Measurements from ENCODE around the gene ZNF726. TPM values are rescaled to one million over a fixed set of nuclear protein-coding genes. Genes with fewer than 3 reads are reported as not detected.

The ZNF726 gene
- total RNA-seq, 1 experiment from 2014 or later, result not detected

DNA sequence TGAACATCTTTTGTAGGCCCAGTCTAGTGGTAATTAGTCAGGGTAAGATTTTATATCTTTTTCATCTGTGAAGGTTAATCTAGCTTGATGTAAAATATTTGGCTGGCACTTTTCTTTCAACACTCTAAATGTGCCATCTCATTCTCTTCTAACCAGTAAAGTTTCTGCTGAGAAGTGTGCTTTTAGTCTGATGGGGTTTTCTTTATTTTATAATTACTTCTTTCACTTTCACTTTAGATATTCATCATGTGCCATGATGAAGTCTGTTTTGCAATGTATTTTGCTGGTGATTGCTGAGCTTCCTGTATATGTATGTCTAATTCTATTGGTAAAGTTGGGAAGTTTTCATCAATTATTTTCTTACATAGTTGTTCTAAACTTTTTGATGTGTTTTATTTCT is 31.9 kb downstream of the ZNF726 start:
- ATAC-seq (no peak), DNase-seq (ENCODE audit: low spot score) (no peak)
- POLR2A ChIA-PET, result no interaction called here
- TF ChIP-seq, protein P1, sequence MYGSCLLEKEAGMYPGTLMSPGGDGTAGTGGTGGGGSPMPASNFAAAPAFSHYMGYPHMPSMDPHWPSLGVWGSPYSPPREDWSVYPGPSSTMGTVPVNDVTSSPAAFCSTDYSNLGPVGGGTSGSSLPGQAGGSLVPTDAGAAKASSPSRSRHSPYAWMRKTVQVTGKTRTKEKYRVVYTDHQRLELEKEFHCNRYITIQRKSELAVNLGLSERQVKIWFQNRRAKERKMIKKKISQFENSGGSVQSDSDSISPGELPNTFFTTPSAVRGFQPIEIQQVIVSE (CRISPR knock-in tag; IDR thresholded peaks at IDR 0.05; ENCODE audit: borderline replicate concordance), result no peak
- TF ChIP-seq, protein P2, sequence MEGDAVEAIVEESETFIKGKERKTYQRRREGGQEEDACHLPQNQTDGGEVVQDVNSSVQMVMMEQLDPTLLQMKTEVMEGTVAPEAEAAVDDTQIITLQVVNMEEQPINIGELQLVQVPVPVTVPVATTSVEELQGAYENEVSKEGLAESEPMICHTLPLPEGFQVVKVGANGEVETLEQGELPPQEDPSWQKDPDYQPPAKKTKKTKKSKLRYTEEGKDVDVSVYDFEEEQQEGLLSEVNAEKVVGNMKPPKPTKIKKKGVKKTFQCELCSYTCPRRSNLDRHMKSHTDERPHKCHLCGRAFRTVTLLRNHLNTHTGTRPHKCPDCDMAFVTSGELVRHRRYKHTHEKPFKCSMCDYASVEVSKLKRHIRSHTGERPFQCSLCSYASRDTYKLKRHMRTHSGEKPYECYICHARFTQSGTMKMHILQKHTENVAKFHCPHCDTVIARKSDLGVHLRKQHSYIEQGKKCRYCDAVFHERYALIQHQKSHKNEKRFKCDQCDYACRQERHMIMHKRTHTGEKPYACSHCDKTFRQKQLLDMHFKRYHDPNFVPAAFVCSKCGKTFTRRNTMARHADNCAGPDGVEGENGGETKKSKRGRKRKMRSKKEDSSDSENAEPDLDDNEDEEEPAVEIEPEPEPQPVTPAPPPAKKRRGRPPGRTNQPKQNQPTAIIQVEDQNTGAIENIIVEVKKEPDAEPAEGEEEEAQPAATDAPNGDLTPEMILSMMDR (IDR thresholded peaks at IDR 0.05), result no peak
- TF ChIP-seq FOXJ3 (CRISPR knock-in tag; IDR thresholded peaks at IDR 0.05; ENCODE audit: borderline replicate concordance), result no peak
- TF ChIP-seq, protein P3, sequence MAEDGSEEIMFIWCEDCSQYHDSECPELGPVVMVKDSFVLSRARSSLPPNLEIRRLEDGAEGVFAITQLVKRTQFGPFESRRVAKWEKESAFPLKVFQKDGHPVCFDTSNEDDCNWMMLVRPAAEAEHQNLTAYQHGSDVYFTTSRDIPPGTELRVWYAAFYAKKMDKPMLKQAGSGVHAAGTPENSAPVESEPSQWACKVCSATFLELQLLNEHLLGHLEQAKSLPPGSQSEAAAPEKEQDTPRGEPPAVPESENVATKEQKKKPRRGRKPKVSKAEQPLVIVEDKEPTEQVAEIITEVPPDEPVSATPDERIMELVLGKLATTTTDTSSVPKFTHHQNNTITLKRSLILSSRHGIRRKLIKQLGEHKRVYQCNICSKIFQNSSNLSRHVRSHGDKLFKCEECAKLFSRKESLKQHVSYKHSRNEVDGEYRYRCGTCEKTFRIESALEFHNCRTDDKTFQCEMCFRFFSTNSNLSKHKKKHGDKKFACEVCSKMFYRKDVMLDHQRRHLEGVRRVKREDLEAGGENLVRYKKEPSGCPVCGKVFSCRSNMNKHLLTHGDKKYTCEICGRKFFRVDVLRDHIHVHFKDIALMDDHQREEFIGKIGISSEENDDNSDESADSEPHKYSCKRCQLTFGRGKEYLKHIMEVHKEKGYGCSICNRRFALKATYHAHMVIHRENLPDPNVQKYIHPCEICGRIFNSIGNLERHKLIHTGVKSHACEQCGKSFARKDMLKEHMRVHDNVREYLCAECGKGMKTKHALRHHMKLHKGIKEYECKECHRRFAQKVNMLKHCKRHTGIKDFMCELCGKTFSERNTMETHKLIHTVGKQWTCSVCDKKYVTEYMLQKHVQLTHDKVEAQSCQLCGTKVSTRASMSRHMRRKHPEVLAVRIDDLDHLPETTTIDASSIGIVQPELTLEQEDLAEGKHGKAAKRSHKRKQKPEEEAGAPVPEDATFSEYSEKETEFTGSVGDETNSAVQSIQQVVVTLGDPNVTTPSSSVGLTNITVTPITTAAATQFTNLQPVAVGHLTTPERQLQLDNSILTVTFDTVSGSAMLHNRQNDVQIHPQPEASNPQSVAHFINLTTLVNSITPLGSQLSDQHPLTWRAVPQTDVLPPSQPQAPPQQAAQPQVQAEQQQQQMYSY (CRISPR knock-in tag; IDR thresholded peaks at IDR 0.05), result no peak
- TF ChIP-seq, protein P4, sequence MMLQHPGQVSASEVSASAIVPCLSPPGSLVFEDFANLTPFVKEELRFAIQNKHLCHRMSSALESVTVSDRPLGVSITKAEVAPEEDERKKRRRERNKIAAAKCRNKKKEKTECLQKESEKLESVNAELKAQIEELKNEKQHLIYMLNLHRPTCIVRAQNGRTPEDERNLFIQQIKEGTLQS (CRISPR knock-in tag; conservative IDR thresholded peaks at IDR 0.05), result no peak
- no peak for TF ChIP-seq SMAD4 (CRISPR knock-in tag; IDR thresholded peaks at IDR 0.05)
- TF ChIP-seq MYBL2 (CRISPR knock-in tag; IDR thresholded peaks at IDR 0.05), result no peak
- TF ChIP-seq CREM (CRISPR knock-in tag; IDR thresholded peaks at IDR 0.05), result no peak
- no peak for TF ChIP-seq ZNF416 (CRISPR knock-in tag; IDR thresholded peaks at IDR 0.05)
- TF ChIP-seq, protein P5, sequence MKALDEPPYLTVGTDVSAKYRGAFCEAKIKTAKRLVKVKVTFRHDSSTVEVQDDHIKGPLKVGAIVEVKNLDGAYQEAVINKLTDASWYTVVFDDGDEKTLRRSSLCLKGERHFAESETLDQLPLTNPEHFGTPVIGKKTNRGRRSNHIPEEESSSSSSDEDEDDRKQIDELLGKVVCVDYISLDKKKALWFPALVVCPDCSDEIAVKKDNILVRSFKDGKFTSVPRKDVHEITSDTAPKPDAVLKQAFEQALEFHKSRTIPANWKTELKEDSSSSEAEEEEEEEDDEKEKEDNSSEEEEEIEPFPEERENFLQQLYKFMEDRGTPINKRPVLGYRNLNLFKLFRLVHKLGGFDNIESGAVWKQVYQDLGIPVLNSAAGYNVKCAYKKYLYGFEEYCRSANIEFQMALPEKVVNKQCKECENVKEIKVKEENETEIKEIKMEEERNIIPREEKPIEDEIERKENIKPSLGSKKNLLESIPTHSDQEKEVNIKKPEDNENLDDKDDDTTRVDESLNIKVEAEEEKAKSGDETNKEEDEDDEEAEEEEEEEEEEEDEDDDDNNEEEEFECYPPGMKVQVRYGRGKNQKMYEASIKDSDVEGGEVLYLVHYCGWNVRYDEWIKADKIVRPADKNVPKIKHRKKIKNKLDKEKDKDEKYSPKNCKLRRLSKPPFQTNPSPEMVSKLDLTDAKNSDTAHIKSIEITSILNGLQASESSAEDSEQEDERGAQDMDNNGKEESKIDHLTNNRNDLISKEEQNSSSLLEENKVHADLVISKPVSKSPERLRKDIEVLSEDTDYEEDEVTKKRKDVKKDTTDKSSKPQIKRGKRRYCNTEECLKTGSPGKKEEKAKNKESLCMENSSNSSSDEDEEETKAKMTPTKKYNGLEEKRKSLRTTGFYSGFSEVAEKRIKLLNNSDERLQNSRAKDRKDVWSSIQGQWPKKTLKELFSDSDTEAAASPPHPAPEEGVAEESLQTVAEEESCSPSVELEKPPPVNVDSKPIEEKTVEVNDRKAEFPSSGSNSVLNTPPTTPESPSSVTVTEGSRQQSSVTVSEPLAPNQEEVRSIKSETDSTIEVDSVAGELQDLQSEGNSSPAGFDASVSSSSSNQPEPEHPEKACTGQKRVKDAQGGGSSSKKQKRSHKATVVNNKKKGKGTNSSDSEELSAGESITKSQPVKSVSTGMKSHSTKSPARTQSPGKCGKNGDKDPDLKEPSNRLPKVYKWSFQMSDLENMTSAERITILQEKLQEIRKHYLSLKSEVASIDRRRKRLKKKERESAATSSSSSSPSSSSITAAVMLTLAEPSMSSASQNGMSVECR (CRISPR knock-in tag; IDR thresholded peaks at IDR 0.05; ENCODE audit: borderline replicate concordance), result no peak
- TF ChIP-seq NR3C1 (CRISPR knock-in tag; conservative IDR thresholded peaks at IDR 0.05; ENCODE audit: low read depth), result no peak
- no peak for TF ChIP-seq ZNF121 (CRISPR knock-in tag; IDR thresholded peaks at IDR 0.05)
- TF ChIP-seq, protein P6, sequence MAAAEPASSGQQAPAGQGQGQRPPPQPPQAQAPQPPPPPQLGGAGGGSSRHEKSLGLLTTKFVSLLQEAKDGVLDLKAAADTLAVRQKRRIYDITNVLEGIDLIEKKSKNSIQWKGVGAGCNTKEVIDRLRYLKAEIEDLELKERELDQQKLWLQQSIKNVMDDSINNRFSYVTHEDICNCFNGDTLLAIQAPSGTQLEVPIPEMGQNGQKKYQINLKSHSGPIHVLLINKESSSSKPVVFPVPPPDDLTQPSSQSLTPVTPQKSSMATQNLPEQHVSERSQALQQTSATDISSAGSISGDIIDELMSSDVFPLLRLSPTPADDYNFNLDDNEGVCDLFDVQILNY (CRISPR knock-in tag; IDR thresholded peaks at IDR 0.05), result no peak
- TF ChIP-seq, protein P7, sequence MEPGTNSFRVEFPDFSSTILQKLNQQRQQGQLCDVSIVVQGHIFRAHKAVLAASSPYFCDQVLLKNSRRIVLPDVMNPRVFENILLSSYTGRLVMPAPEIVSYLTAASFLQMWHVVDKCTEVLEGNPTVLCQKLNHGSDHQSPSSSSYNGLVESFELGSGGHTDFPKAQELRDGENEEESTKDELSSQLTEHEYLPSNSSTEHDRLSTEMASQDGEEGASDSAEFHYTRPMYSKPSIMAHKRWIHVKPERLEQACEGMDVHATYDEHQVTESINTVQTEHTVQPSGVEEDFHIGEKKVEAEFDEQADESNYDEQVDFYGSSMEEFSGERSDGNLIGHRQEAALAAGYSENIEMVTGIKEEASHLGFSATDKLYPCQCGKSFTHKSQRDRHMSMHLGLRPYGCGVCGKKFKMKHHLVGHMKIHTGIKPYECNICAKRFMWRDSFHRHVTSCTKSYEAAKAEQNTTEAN (CRISPR knock-in tag; IDR thresholded peaks at IDR 0.05), result no peak
- H3K27ac Mint-ChIP-seq, result no peak overlapping the region
- peaks cover 54% of the 10 kb centered on the region for H3K36me3 Mint-ChIP-seq
- H3K27me3 Mint-ChIP-seq (ENCODE audit: low read depth), result peaks cover 11% of the 10 kb centered on the region
- H3K9me3 Mint-ChIP-seq, result peaks cover 87% of the 10 kb centered on the region
- CTCF ChIA-PET, result no interaction called here
- H3K4me3 Mint-ChIP-seq, result no peak overlapping the region
- H3K4me1 Mint-ChIP-seq, result no peaks in the 10 kb centered on the region
